NCI-H345 treated with DMSO at 0.1 percent for 48 hours (cell line): ENCODE results near the gene DPEP2NB.
"Not testable (repeated sequence)": the region's sequence is repeated elsewhere in the genome, so short reads cannot be mapped to it uniquely, and the experiment has no call there.

Source experiments
- DNase-seq: peaks from one replicate; lab custom pipeline; 2025; ENCODE audit not compliant: unreplicated experiment; lab: John Stamatoyannopoulos, UW

The DPEP2NB gene

GRCh38 chr16:67987460-67988160 is 28.1 kb downstream of the DPEP2NB start:
- DNase-seq: no peak

DNA sequence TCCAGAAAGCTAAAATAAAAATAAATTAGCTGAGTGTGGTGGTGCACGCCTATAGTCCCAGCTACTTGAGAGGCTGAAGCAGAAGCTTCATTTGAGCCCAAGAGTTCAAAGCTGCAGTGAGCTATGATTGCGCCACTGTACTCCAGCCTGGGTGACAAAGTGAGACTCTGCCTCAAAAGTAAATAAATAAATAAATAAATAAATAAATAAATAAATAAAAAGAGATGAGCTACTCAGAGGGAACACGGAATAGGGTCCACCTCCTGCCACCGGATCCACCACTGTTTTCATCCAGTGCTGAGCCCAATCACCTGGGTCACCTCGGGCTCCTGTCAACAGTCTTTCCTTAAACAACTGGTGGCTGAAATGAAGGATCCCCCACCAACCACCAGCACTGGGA is 28.8 kb downstream of the DPEP2NB start:
- DNase-seq: no peak

DNA sequence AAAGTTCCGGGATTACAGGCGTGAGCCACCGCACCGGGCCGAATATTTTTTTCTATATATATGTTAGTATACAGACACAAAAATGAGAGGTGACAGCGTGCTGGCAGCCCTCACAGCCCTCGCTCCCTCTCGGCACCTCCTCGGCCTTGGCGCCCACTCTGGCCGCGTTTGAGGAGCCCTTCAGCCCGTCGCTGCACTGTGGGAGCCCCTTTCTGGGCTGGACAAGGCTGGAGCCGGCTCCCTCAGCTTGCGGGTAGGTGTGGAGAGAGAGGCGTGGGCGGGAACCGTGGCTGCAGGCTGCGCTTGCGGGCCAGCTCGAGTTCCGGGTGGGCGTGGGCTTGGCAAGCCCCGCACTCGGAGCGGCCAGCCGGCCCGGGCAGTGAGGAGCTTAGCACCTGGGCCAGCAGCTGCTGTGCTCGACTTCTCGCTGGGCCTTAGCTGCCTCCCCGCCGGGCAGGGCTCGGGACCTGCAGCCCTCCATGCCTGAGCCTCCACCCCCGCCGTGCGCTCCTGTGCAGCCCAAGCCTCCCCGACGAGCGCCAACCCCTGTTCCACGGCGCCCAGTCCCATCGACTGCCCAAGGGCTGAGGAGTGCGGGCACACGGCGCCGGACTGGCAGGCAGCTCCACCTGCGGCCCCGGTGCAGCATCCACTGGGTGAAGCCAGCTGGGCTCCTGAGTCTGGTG is 33.6 kb downstream of the DPEP2NB start:
- DNase-seq: no peak

GRCh38 chr16:67979955-67980678 is 35.6 kb downstream of the DPEP2NB start, which contains the start of gene DPEP3:
TSS of gene DPEP3 (minus strand) at chr16:67980499. CDS start at chr16:67980380, 119 bp downstream.
- DNase-seq: no peak

DNA sequence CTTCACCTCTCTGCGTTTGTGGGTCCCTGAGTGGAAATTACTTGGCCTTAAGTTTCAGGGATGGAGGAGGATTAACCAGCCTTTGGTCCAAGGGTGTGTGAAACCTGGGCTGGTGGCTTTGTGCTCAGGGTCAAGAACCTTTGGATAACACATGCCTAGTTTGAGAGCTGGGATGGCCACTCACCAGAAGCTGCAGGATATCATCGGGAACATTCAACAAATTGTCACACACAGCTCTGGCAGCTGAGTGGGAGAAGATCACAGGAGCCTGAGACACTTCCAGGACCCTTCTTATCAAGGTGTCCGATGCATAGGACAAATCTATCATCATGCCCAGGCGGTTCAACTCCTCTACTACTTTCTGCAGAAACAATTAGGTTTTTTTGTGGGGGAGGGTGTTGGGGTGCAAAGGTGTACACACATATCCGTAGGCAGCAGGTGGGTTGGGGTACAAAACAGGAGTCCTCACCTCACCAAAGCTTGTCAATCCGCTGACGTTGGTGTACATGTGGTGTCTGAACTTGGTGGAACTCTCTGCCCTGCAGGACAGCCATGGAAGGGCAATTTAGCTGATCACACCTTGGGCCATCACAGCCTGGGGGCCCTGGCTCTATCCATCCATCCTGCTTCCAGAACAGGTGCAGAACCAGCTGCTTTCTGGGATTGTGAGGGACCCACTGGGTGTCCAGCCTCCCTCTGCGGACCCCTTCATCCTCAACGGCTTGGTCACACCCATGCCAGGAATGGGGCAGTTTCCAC is 38.1 kb downstream of the DPEP2NB start:
- DNase-seq: no peak

- DNase-seq: no peak
Measured at GRCh38 chr16:67977005-67977404, 38.7 kb downstream of the DPEP2NB start.

GRCh38 chr16:67976205-67976604 is 39.5 kb downstream of the DPEP2NB start:
- no peak for DNase-seq

GRCh38 chr16:67975321-67976105 is 40.2 kb downstream of the DPEP2NB start:
- DNase-seq: no peak

DNA sequence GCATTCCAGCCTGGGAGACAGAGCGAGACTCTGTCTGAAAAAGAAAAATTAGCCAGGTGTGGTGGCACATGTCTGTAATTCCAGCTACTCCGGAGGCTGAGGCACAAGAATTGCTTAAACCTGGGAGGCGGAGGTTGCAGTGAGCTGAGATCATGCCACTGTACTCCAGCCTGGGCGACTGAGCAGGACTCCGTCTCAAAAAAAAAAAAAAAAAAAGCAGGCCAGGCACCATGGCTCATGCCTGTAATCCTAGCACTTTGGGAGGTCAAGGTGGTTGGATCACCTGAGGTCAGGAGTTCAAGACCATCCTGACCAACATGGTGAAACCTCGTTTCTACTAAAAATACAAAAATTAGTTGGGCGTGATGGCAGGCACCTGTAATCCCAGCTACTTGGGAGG is 43.4 kb downstream of the DPEP2NB start:
- not testable (repeated sequence) for DNase-seq

DNA sequence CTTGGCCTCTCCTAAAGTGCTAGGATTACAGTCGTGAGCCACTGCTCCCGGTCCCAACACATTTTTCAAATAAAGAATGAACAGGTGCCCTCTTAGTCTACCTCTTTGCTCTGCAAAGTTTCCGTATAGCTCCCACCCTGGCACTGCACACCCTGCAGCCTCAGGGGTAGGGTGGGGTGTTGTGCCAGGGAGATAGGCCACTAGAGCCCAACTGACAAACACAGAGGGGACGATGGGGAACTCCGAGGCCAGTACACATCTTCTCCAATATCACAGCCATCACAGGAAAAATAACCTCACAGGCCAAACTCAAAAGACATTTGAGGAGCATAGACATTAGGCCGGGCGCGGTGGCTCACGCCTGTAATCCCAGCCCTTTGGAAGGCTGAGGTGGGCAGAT is 44.6 kb downstream of the DPEP2NB start:
- DNase-seq: no peak

DNA sequence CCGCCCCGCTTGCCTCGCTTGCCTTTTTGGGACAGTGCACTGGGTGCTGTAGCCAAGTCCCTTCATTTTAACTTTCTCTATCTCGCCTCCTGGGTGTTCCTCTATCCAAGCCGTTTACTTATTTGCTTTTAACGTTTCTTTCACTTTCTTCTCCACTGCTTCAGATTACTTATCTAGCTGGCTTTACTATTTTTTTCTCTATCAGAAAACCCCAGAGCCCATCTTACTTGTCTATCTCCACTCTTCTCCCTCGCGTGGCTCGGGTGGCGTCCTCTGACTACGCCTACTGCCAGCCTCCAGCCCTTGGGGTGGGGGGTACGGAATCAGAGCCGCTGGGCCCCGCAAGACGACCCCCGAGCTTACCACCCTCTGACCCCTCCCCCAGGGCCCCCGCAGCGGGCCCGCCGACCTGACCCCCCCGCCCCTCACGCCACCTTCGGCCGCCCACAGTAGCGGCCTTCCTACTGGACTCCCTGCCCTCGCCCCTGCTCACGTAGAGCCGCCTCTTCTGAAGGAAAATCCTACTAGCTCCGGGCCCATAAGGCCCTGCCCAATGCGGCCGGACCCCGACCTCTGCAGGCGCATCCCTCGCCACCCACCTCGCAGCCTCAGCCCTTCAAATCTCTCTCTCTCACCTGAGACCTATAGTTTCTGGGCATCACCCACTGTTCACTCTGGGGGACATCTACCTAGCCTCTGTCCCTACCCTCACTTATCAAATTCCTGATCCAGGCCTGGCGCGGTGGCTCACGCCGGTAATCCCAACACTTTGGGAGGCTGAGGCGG is 46.3 kb downstream of the DPEP2NB start:
- DNase-seq: no peak

- no peak for DNase-seq
Measured at GRCh38 chr16:67968400-67969253, 47.1 kb downstream of the DPEP2NB start, which contains the start of gene SLC12A4. TSS of gene SLC12A4 (minus strand) at chr16:67968637. CDS start at chr16:67968553, 84 bp downstream.

- no peak for DNase-seq
Measured at GRCh38 chr16:67967958-67968399, 47.7 kb downstream of the DPEP2NB start.

- DNase-seq: no peak
Measured at GRCh38 chr16:67967183-67967957, 48.3 kb downstream of the DPEP2NB start.

- no peak for DNase-seq
Measured at GRCh38 chr16:67966549-67967182, 49.0 kb downstream of the DPEP2NB start.

DNA sequence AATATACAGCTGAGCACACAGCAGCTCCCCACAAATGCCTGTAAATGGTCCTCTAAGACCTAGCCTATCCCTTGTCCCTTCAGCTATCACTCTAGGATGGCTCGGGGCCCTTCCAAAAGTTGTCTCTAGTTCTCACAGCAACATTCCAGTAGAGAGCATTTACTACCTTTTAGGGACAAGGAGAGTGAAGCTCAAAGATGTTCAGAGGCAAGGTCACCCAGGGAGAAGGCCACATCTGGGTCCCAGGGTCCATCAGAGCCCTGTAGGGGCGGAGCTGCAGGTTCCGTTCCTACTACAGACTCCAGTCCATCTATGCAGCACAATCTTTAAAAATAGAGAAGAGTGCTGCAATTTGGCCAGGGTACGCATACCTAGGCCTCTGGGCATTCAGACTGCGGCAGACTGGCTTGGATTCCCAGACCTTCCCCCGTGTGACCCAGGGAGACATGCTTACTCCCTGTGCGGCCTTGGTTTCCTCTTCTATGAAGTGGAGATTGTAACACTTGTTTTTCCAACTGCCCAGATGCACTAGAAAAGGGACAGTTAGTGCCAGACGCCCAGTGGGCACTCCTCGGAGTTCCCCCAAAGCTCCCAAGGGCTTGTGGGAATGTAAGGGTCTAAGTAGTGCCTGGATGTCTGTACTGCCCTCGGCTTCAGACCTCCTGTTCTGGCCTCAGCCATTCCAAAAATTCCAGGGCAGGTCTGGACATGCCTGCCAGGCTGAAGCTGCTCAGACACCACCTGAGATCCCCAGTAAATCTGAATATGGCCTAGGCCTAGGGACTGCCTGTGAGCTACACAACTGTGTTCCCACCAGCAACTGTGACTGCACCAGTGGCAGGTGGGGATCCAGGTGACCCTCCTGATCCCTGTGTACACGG is 49.8 kb downstream of the DPEP2NB start:
- DNase-seq: no peak
